ENCODE measurements around the gene OR5T1. TPM values are rescaled to one million over a fixed set of nuclear protein-coding genes. Genes with fewer than 3 reads are reported as not detected.

Gene OR5T1
- total RNA-seq, 4 donors from 2014 or later, result not detected

GRCh38 chr11:56307836-56308235 lies 33.9 kb downstream of the OR5T1 start:
- DNase-seq (ENCODE audit: low spot score in 2 of 2), result no peak
- 72 to 89% methylated on average over 3 of the region's 3 CpGs for WGBS, 2 donors
- TF ChIP-seq POLR2A (IDR thresholded peaks at IDR 0.05), result no peak
- no peak for TF ChIP-seq CTCF (IDR thresholded peaks at IDR 0.05)
- intact Hi-C loops (cut with DNase I; ENCODE audit: low total_unique reads), result no loop called here
- no peak overlapping the region for H3K4me3 ChIP-seq (ENCODE audit: low read depth, poor library complexity, severe bottlenecking)

GRCh38 chr11:56314844-56315243 lies 40.9 kb downstream of the OR5T1 start, which contains the start of gene OR8K3:
Gene OR8K3 (plus strand): TSS chr11:56315144. CDS start chr11:56318307, 3,163 bp downstream.
- TF ChIP-seq POLR2A (IDR thresholded peaks at IDR 0.05), result no peak
- no peak for TF ChIP-seq CTCF (IDR thresholded peaks at IDR 0.05)
- DNase-seq (ENCODE audit: low spot score in 2 of 2), result no peak
- intact Hi-C loops (cut with DNase I; ENCODE audit: low total_unique reads), result no loop called here
- no peak within 1 kb of the TSS for H3K4me3 ChIP-seq (ENCODE audit: low read depth, poor library complexity, severe bottlenecking)

Other genes starting within 250 kb of the OR5T1 start
- gene OR5AS1, start 246.5 kb upstream of the OR5T1 start, total RNA-seq, result not detected
- gene OR8I2, start 180.8 kb upstream of the OR5T1 start, total RNA-seq, result not detected
- gene OR8H2, start 170.5 kb upstream of the OR5T1 start, total RNA-seq, result not detected
- not detected for gene OR8H3, start 151.8 kb upstream of the OR5T1 start, total RNA-seq
- not detected for gene OR8J3, start 134.0 kb upstream of the OR5T1 start, total RNA-seq
- not detected for gene OR8K5, start 113.8 kb upstream of the OR5T1 start, total RNA-seq
- not detected for gene OR5J2, start 97.5 kb upstream of the OR5T1 start, total RNA-seq
- not detected for gene OR5T2, start 39.9 kb upstream of the OR5T1 start, total RNA-seq
- not detected for gene OR5T3, start 21.9 kb upstream of the OR5T1 start, total RNA-seq
- not detected for gene OR8H1, start 18.1 kb downstream of the OR5T1 start, total RNA-seq
- not detected for gene OR8K3, start 41.0 kb downstream of the OR5T1 start, total RNA-seq
- not detected for gene OR8K1, start 71.9 kb downstream of the OR5T1 start, total RNA-seq
- not detected for gene OR8J1, start 80.1 kb downstream of the OR5T1 start, total RNA-seq
- gene OR8U1, start 101.5 kb downstream of the OR5T1 start, total RNA-seq, result not detected
- gene OR5AL1, start 138.5 kb downstream of the OR5T1 start, total RNA-seq, result not detected
- gene OR5M3, start 199.2 kb downstream of the OR5T1 start, total RNA-seq, result not detected
- not detected for gene OR5M8, start 217.2 kb downstream of the OR5T1 start, total RNA-seq

Measured in lower leg skin (tissue), 4 donors.